HepG2 (cell line): ENCODE results near the gene PTRHD1. TPM values are rescaled to one million over a fixed set of nuclear protein-coding genes. Genes with fewer than 3 reads are reported as not detected.
A peak's percentile ranks its signal among the peaks of the same experiment; 100 is the strongest.

ENCODE experiments used
- HNF1B ChIP-seq: sonication (generic); formaldehyde crosslinking; IDR thresholded peaks from 2 replicates; pipeline ENCODE4 v1.5.1; 2020; ENCODE audit warnings: mild to moderate bottlenecking, moderate library complexity, missing genetic modification reagents
- KLF9 ChIP-seq: IDR thresholded peaks from 2 replicates; pipeline ENCODE4 v1.6.1; 2016; ENCODE audit warnings: low read depth
- MIXL1 ChIP-seq: IDR thresholded peaks from 2 replicates; pipeline ENCODE4 v1.6.1; 2016
- NCOA1 ChIP-seq: sonication (generic); formaldehyde crosslinking; IDR thresholded peaks from 2 replicates; pipeline ENCODE4 v1.9.0; 2021; ENCODE audit warnings: missing genetic modification reagents
- RARG ChIP-seq: sonication (generic); formaldehyde crosslinking; IDR thresholded peaks from 2 replicates; pipeline ENCODE4 v1.4.0; 2020; ENCODE audit warnings: low read depth, mild to moderate bottlenecking, missing genetic modification reagents
- SOX6 ChIP-seq, 2 experiments: fragments of 450-650 bp in 1 of 2; sonication (generic) in 1 of 2; formaldehyde crosslinking in 1 of 2; IDR thresholded peaks; 2 replicates each; pipeline versions ENCODE4 v1.4.0 to v1.6.1; 2017 to 2020; ENCODE audit warnings: antibody characterized with exemption in 1 of 2, mild to moderate bottlenecking in 1 of 2, missing genetic modification reagents in 1 of 2
- TAF1 ChIP-seq: sonication (generic); formaldehyde crosslinking; IDR thresholded peaks from 2 replicates; pipeline ENCODE4 v1.4.0; 2020; ENCODE audit warnings: missing genetic modification reagents
- TAF15 ChIP-seq: fragments of 200-400 bp; formaldehyde crosslinking; IDR thresholded peaks from one replicate; pipeline ENCODE4 v1.6.1; 2018; ENCODE audit warnings: mild to moderate bottlenecking, low read depth, low read length; ENCODE audit not compliant: poor library complexity, severe bottlenecking
- ZBTB43 ChIP-seq: sonication (generic); formaldehyde crosslinking; conservative IDR thresholded peaks from 2 replicates; pipeline ENCODE4 v1.4.0; 2020; ENCODE audit warnings: missing genetic modification reagents
- ZFP90 ChIP-seq: sonication (generic); formaldehyde crosslinking; IDR thresholded peaks from 2 replicates; pipeline ENCODE4 v1.8.0; 2022; ENCODE audit warnings: missing genetic modification reagents, mild to moderate bottlenecking, inconsistent platforms, borderline replicate concordance
- ZNF160 ChIP-seq: sonication (generic); formaldehyde crosslinking; IDR thresholded peaks from 2 replicates; pipeline ENCODE4 v1.8.0; 2022; ENCODE audit warnings: mild to moderate bottlenecking, inconsistent platforms, missing genetic modification reagents
- ZNF281 ChIP-seq: sonication (generic); formaldehyde crosslinking; IDR thresholded peaks from 2 replicates; pipeline ENCODE4 v1.4.0; 2020; ENCODE audit warnings: missing genetic modification reagents, borderline replicate concordance
- ZNF572 ChIP-seq: sonication (generic); formaldehyde crosslinking; IDR thresholded peaks from 2 replicates; pipeline ENCODE4 v1.5.1; 2020; ENCODE audit warnings: mild to moderate bottlenecking, missing genetic modification reagents
- ZNF670 ChIP-seq: sonication (generic); formaldehyde crosslinking; IDR thresholded peaks from 2 replicates; pipeline ENCODE4 v1.8.0; 2022; ENCODE audit warnings: mild to moderate bottlenecking, missing genetic modification reagents, borderline replicate concordance
- polyA plus RNA-seq, 8 experiments: library from polyadenylated mRNA; depleted of rRNA in 3 of 8; stranded (reverse) in 7 of 8; unstranded in 1 of 8; fragments of >200 nt; fragmentation: Illumina TruSeq in 4 of 8; extraction: Trizol in 4 of 8; gene quantifications; 2 replicates each; pipeline versions ENCODE4 v1.2.1 to v1.2.3, GENCODE V29; 2011 to 2016; ENCODE audit warnings: low read depth in 4 of 8, missing spikeins in 1 of 8, mixed read lengths in 1 of 8; ENCODE audit not compliant: insufficient read depth in 1 of 8
- total RNA-seq, 5 experiments: library from RNA; depleted of rRNA; stranded (reverse); fragments of >200 nt; fragmentation: Illumina TruSeq; extraction: Trizol; gene quantifications; 2 replicates each; pipeline ENCODE4 v1.2.3, GENCODE V29; 2016; ENCODE audit warnings: low read depth in 1 of 5
- TF ChIP-seq, protein P1 (sequence below): IDR thresholded peaks from 2 replicates; pipeline ENCODE4 v1.6.1; 2016
- TF ChIP-seq, protein P2 (sequence below): sonication (generic); formaldehyde crosslinking; IDR thresholded peaks from 2 replicates; pipeline ENCODE4 v1.5.1; 2020; ENCODE audit warnings: missing genetic modification reagents, mild to moderate bottlenecking, borderline replicate concordance
- TF ChIP-seq, protein P3 (sequence below): sonication (generic); formaldehyde crosslinking; IDR thresholded peaks from 2 replicates; pipeline ENCODE4 v1.4.0; 2020; ENCODE audit warnings: missing genetic modification reagents, borderline replicate concordance

Gene PTRHD1
- total and polyA plus RNA-seq, 2 of the 13 experiments (the other 11 are each of a cell fraction or from before 2014, with no cell fraction given), result 72.6 to 90.8 TPM

DNA sequence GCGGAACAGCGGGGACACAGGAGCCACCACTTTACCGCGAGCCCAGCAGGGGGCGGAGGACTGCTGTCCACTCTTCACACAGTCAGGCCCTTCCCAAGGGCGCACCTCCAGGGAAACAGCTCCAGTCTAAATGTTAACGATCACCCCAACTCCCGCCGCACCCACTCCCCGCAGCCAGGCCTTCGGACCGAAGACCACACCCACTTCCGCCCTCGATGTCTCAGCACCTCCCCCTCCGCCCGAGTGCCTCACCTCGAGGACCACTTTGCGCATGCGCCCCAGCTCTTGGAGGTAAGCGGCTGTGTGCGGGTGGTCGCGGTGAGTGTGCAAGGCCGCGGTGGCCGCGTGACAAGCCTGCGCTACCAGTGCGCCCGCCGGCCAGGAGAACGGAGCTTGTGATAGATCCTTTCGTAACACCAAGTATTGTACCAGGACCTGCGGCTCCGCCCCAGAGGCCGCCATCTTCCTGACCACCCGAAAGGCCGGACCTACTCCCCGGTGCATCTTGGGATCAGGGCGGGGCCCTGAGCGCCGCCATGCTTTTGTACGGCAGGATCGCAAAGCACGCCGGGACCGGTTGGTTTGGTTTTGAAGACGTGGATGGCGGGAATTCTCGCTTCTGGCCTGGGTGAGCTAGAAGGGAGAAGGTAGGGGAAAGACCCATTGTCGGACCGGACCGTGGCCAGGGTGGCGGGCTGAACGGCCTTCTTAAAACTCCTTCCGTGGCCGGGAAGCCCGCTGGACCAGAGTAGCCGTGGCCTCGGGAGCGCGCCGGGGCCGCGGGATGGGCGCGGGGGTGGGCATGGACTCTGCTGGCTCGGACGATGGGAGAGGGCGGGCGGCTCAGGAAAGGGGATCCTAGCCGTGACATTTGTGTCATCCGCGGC, at the start of gene PTRHD1, which contains the start of gene CENPO (continued):
- TF ChIP-seq ZNF281 (CRISPR knock-in tag), result peak; percentile 96
- peak; percentile 98 for TF ChIP-seq KLF9 (CRISPR knock-in tag)
- TF ChIP-seq, protein P1, sequence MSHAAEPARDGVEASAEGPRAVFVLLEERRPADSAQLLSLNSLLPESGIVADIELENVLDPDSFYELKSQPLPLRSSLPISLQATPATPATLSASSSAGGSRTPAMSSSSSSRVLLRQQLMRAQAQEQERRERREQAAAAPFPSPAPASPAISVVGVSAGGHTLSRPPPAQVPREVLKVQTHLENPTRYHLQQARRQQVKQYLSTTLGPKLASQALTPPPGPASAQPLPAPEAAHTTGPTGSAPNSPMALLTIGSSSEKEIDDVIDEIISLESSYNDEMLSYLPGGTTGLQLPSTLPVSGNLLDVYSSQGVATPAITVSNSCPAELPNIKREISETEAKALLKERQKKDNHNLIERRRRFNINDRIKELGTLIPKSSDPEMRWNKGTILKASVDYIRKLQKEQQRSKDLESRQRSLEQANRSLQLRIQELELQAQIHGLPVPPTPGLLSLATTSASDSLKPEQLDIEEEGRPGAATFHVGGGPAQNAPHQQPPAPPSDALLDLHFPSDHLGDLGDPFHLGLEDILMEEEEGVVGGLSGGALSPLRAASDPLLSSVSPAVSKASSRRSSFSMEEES (CRISPR knock-in tag), result no peak
- TF ChIP-seq TAF1, result peak; percentile 97
- peak; percentile 96; the same call in 1 of the 2 replicates for TF ChIP-seq ZNF670 (CRISPR knock-in tag)
- 0 out of 2 replicates have a peak, but pooled peaks have one; percentile 79 for TF ChIP-seq RARG
- TF ChIP-seq, protein P2, sequence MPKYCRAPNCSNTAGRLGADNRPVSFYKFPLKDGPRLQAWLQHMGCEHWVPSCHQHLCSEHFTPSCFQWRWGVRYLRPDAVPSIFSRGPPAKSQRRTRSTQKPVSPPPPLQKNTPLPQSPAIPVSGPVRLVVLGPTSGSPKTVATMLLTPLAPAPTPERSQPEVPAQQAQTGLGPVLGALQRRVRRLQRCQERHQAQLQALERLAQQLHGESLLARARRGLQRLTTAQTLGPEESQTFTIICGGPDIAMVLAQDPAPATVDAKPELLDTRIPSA (CRISPR knock-in tag), result no peak
- no peak; the same call in none of the 2 replicates for TF ChIP-seq ZNF160 (CRISPR knock-in tag)
- TF ChIP-seq SOX6 (IDR thresholded peaks at IDR 0.05), result no peak
- peak; percentile 75 for TF ChIP-seq SOX6 (CRISPR knock-in tag; IDR thresholded peaks at IDR 0.05)
- peak; percentile 90 for TF ChIP-seq ZFP90 (CRISPR knock-in tag)
- TF ChIP-seq, protein P3, sequence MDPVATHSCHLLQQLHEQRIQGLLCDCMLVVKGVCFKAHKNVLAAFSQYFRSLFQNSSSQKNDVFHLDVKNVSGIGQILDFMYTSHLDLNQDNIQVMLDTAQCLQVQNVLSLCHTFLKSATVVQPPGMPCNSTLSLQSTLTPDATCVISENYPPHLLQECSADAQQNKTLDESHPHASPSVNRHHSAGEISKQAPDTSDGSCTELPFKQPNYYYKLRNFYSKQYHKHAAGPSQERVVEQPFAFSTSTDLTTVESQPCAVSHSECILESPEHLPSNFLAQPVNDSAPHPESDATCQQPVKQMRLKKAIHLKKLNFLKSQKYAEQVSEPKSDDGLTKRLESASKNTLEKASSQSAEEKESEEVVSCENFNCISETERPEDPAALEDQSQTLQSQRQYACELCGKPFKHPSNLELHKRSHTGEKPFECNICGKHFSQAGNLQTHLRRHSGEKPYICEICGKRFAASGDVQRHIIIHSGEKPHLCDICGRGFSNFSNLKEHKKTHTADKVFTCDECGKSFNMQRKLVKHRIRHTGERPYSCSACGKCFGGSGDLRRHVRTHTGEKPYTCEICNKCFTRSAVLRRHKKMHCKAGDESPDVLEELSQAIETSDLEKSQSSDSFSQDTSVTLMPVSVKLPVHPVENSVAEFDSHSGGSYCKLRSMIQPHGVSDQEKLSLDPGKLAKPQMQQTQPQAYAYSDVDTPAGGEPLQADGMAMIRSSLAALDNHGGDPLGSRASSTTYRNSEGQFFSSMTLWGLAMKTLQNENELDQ, result peak; percentile 38; the same call in 1 of the 2 replicates
- peak; percentile 65 for TF ChIP-seq ZBTB43 (CRISPR knock-in tag)
- no peak; the same call in 1 of the 2 replicates for TF ChIP-seq MIXL1 (CRISPR knock-in tag)
- 0 out of 2 replicates have a peak, but pooled peaks have one; percentile 86 for TF ChIP-seq ZNF572 (CRISPR knock-in tag)
- peak; percentile 92 for TF ChIP-seq HNF1B
- TF ChIP-seq NCOA1 (CRISPR knock-in tag), result 0 out of 2 replicates have a peak, but pooled peaks have one; percentile 58
- peak; percentile 19 for TF ChIP-seq TAF15
